ENCODE measurements around the gene APOL3. TPM values are rescaled to one million over a fixed set of nuclear protein-coding genes. Genes with fewer than 3 reads are reported as not detected.

The APOL3 gene
- total and polyA plus RNA-seq, 2 donors (not counting 3 experiments of a cell fraction or from before 2014, with no cell fraction given), result 17.9 to 36.9 TPM

DNA sequence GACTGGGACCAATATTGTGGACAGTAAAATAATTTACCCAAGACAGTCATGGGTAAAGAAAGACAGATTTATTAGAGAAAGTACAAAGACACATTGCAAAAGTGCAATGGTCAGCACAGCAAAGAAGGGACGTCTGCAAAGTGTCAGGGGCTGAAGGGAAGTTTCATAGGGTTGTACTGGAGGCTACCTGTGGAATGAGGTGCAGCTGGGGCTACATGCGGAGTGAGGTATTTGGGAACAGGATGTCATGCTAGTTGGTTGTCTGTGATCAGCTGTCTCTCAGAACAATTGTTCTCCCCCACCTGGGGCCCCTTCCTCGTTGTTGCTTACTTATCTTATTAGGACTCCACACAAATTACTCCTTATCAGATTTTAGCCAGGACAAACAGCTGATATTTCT, 11.4 kb upstream of the APOL3 start:
- H3K4me3 ChIP-seq (replicated peaks in 1 of 3; ENCODE audit: insufficient read depth in 1 of 3, low read depth in 1 of 3, low read length in 3 of 3), result no peak overlapping the region
- dilution Hi-C loops (cut with MboI; ENCODE audit: extremely low pct_ligation_motif_present, low sequenced_read_pairs), result no loop called here
- H3K79me2 ChIP-seq (ENCODE audit: control insufficient read depth, insufficient read depth, low read length), result no peaks in the 10 kb centered on the region
- no peaks in the 10 kb centered on the region for H3K9me3 ChIP-seq (replicated peaks; ENCODE audit: control insufficient read depth, insufficient read depth, low read length)
- no peak overlapping the region for H3K9ac ChIP-seq (replicated peaks; ENCODE audit: extremely low read depth, insufficient read depth, low read length)
- intact Hi-C loops (cut with micrococcal nuclease), result loop anchor here (1.0 kb wide), 1 partner anchor 26 kb away; no protein-coding TSS in a partner anchor
- CTCF ChIA-PET, result interaction anchor here (0.8 to 2.6 kb wide), 7 partner anchors 8 to 314 kb away, joined by 3 to 13 read pairs (median 3); partner anchors contain the start of gene APOL3
- H4K20me1 ChIP-seq (replicated peaks; ENCODE audit: control insufficient read depth, extremely low read depth, insufficient read depth, low read length), result no peaks in the 10 kb centered on the region
- TF ChIP-seq FOS (IDR thresholded peaks at IDR 0.05; ENCODE audit: borderline replicate concordance, insufficient read depth, low read length), result no peak
- TF ChIP-seq MYC (IDR thresholded peaks at IDR 0.05; ENCODE audit: low read depth, low read length), result no peak
- TF ChIP-seq POLR2AphosphoS5 (IDR thresholded peaks at IDR 0.05; ENCODE audit: insufficient read depth, low read depth, low read length), result no peak
- no peak for TF ChIP-seq JUN (IDR thresholded peaks at IDR 0.05; ENCODE audit: borderline replicate concordance, insufficient read depth, insufficient read length, low read depth)
- TF ChIP-seq, protein P1, sequence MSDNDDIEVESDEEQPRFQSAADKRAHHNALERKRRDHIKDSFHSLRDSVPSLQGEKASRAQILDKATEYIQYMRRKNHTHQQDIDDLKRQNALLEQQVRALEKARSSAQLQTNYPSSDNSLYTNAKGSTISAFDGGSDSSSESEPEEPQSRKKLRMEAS (IDR thresholded peaks at IDR 0.05; ENCODE audit: insufficient read depth, insufficient read length), result no peak
- no peaks in the 10 kb centered on the region for H3K4me1 ChIP-seq (ENCODE audit: control insufficient read depth, extremely low read depth, insufficient read depth, low read length)
- no peaks in the 10 kb centered on the region for H3K36me3 ChIP-seq (ENCODE audit: control insufficient read depth in 2 of 2, extremely low read depth in 1 of 2, insufficient read depth in 2 of 2, low read length in 2 of 2)
- POLR2A ChIA-PET, result interaction anchor here (0.6 kb wide), 1 partner anchor 27 kb away, joined by 4 read pairs; no protein-coding TSS in a partner anchor
- H3K9me1 ChIP-seq (replicated peaks; ENCODE audit: control insufficient read depth, extremely low read depth, insufficient read depth, low read length), result no peaks in the 10 kb centered on the region
- no TSS peak for BruUV-seq (replicated peaks)
- FAIRE-seq (no peak), DNase-seq (ENCODE audit: low read depth, low spot score) (no peak)
- no peak overlapping the region for H2AFZ ChIP-seq (ENCODE audit: low read depth, low read length)
- peaks cover 2 to 4% of the 10 kb centered on the region in 2 experiments for H3K27me3 ChIP-seq (ENCODE audit: control insufficient read depth in 2 of 2, insufficient read depth in 2 of 2, low read length in 2 of 2)
- H3K4me2 ChIP-seq (ENCODE audit: insufficient read depth, low read length), result no peak overlapping the region
- no peak overlapping the region for H3K27ac ChIP-seq (ENCODE audit: insufficient read depth, low read depth, low read length)

DNA sequence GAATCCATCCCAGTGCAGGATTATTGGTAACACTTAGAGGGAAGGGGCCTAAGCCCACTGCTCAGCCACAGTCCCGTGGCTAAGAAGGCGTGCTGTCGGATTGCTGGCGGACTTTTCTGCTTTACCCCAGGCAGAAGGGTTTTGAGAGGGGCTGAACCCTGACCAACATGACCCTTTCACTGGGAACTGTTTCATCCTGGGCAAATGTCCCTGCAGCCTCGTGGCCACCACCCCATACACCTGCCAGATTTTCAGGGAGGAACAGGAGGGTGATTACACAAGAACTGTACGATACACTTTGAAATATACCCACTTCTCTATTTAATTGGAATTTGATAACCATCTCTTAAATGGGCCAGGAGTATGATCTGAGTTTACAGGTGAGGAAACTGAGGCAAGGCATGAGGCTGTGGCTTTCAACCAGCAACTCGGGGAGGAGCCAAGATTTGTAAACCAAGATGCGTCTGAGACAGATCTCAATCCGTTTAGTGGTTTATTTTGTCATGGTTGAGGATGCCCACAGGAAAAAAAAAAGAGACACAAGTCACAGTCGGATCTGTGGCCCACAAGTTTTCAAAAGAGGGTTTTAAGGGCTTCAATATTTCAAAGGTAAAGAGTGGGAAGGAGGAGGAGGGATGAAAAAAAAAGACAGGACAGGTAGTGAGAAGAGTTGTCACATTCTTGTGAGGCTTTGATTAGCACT, 6.1 kb upstream of the APOL3 start:
- Histone ChIP-seq H3K27ac (ENCODE audit: insufficient read depth, low read depth, low read length) (no peak overlapping the region), H3K9me1 (replicated peaks; ENCODE audit: control insufficient read depth, extremely low read depth, insufficient read depth, low read length) (no peaks in the 10 kb centered on the region), H2AFZ (ENCODE audit: low read depth, low read length) (no peak overlapping the region), H3K4me1 (ENCODE audit: control insufficient read depth, extremely low read depth, insufficient read depth, low read length) (no peaks in the 10 kb centered on the region), H4K20me1 (replicated peaks; ENCODE audit: control insufficient read depth, extremely low read depth, insufficient read depth, low read length) (no peaks in the 10 kb centered on the region), H3K79me2 (ENCODE audit: control insufficient read depth, insufficient read depth, low read length) (no peaks in the 10 kb centered on the region), H3K9me3 (replicated peaks; ENCODE audit: control insufficient read depth, insufficient read depth, low read length) (no peaks in the 10 kb centered on the region), H3K27me3 (ENCODE audit: control insufficient read depth in 2 of 2, insufficient read depth in 2 of 2, low read length in 2 of 2) (peaks cover 3 to 7% of the 10 kb centered on the region in 2 experiments), H3K4me3 (replicated peaks in 1 of 3; ENCODE audit: insufficient read depth in 1 of 3, low read depth in 1 of 3, low read length in 3 of 3) (no peak overlapping the region), H3K4me2 (ENCODE audit: insufficient read depth, low read length) (no peak overlapping the region), H3K36me3 (ENCODE audit: control insufficient read depth in 2 of 2, extremely low read depth in 1 of 2, insufficient read depth in 2 of 2, low read length in 2 of 2) (no peaks in the 10 kb centered on the region), H3K9ac (replicated peaks; ENCODE audit: extremely low read depth, insufficient read depth, low read length) (no peak overlapping the region)
- TF ChIP-seq EZH2 (IDR thresholded peaks at IDR 0.05; ENCODE audit: borderline replicate concordance, low read depth, low read length, severe bottlenecking) (no peak), JUN (IDR thresholded peaks at IDR 0.05; ENCODE audit: borderline replicate concordance, insufficient read depth, insufficient read length, low read depth) (no peak), POLR2A (IDR thresholded peaks at IDR 0.05; ENCODE audit: low read depth, low read length) (no peak), FOS (IDR thresholded peaks at IDR 0.05; ENCODE audit: borderline replicate concordance, insufficient read depth, low read length) (no peak)
- TF ChIP-seq, protein P2, sequence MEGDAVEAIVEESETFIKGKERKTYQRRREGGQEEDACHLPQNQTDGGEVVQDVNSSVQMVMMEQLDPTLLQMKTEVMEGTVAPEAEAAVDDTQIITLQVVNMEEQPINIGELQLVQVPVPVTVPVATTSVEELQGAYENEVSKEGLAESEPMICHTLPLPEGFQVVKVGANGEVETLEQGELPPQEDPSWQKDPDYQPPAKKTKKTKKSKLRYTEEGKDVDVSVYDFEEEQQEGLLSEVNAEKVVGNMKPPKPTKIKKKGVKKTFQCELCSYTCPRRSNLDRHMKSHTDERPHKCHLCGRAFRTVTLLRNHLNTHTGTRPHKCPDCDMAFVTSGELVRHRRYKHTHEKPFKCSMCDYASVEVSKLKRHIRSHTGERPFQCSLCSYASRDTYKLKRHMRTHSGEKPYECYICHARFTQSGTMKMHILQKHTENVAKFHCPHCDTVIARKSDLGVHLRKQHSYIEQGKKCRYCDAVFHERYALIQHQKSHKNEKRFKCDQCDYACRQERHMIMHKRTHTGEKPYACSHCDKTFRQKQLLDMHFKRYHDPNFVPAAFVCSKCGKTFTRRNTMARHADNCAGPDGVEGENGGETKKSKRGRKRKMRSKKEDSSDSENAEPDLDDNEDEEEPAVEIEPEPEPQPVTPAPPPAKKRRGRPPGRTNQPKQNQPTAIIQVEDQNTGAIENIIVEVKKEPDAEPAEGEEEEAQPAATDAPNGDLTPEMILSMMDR (IDR thresholded peaks at IDR 0.05; ENCODE audit: extremely low read depth in 1 of 2, insufficient read depth in 1 of 2, low read depth in 1 of 2, low read length in 2 of 2), result no peak
- FAIRE-seq (no peak), DNase-seq (ENCODE audit: low read depth, low spot score) (no peak)
- no TSS peak for BruUV-seq (replicated peaks)
- dilution Hi-C loops (cut with MboI; ENCODE audit: extremely low pct_ligation_motif_present, low sequenced_read_pairs), result no loop called here
- intact Hi-C loops (cut with micrococcal nuclease), result no loop called here
- ChIA-PET CTCF (interaction anchor here (1.1 kb wide), 1 partner anchor 22 kb away, joined by 3 read pairs; no protein-coding TSS in a partner anchor), POLR2A (no interaction called here)

Data from endothelial cell of umbilical vein (primary cell).